Stimulated activated CD4-positive, alpha-beta T cell treated with anti-CD3 and anti-CD28 coated beads, Interleukin-4, amount 100 ng/mL, for 48 hours (primary cell): ENCODE results near the gene LRSAM1.

ENCODE experiments used
- DNase-seq, 2 donors: peaks; one replicate each; pipeline ENCODE4 v3.0.0-alpha.2; 2020; ENCODE audit warnings: low read depth in 2 of 2

Gene LRSAM1

GRCh38 chr9:127450830-127451607 is at the start of gene LRSAM1, which contains the start of gene RPL12:
Gene LRSAM1, plus strand, starts transcription at chr9:127451510. Its CDS starts 3,018 bp downstream, at chr9:127454528.
Gene RPL12, minus strand, starts transcription at chr9:127451406. Its CDS starts 89 bp downstream, at chr9:127451317.
- DNase-seq = peak; percentile 95 to 99

DNA sequence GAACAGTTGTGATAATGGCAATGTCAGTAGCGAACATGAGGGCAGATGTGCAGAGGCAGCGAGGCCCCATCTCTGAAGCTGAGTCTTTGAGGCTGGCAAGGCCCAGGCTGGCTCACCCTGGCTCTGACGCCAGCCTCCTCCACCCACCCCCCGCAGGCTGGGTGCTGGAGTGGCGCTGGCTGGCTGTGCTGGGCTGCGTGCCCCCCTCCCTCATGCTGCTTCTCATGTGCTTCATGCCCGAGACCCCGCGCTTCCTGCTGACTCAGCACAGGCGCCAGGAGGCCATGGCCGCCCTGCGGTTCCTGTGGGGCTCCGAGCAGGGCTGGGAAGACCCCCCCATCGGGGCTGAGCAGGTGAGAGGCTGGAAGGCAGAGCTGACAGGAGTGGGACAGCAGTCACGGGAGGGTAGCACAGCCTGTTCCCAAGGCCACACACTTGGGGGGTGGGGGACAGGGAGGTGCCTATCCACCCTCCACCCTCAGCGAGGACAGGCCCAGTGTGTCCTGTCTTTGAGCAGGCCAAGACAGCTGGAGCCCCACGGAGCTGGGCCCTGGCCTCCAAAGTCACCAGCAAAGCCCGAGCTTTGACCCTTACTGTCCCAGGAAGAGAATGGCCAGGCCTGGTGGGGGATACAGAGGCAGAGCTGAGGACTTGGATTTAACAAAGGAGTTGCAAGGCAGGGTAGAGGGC is 48.8 kb upstream of the LRSAM1 start:
- DNase-seq = no peak

DNA sequence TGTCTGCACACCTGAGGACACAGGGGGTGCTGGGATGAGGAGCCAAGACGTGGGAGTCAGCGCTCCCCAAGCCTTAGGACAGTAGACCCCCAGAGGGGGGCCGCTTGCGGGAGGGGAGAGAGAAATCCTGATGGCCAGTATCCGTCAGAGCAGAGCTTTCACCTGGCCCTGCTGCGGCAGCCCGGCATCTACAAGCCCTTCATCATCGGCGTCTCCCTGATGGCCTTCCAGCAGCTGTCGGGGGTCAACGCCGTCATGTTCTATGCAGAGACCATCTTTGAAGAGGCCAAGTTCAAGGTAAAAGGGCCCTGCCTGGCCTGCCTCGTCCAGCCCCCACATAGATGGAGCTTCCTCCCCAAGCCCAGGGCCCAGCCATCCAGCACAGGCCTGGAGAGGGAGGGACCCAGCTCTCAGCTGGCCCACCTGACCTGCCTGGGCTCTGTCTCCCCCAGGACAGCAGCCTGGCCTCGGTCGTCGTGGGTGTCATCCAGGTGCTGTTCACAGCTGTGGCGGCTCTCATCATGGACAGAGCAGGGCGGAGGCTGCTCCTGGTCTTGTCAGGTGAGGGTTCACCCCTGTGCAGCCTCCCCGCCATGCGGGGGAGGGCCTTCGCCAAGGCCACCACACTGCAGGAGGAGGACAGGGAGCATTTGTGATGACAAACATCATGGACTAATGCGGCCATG is 47.7 kb upstream of the LRSAM1 start:
- no peak for DNase-seq

DNA sequence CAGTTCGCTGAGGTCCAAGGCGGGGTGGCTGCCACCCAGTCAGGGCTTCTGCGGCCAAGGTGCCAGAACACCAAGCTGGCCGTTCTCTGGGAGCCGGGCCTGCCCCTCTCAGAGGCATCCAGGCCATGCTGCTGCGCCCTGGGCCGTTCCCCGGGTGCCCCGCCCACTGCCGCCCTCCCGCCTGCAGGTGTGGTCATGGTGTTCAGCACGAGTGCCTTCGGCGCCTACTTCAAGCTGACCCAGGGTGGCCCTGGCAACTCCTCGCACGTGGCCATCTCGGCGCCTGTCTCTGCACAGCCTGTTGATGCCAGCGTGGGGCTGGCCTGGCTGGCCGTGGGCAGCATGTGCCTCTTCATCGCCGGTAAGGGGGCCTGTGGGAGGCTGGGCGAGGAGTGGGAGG is 46.7 kb upstream of the LRSAM1 start:
- DNase-seq = no peak

GRCh38 chr9:127405344-127406125 is 45.8 kb upstream of the LRSAM1 start:
- DNase-seq = no peak

DNA sequence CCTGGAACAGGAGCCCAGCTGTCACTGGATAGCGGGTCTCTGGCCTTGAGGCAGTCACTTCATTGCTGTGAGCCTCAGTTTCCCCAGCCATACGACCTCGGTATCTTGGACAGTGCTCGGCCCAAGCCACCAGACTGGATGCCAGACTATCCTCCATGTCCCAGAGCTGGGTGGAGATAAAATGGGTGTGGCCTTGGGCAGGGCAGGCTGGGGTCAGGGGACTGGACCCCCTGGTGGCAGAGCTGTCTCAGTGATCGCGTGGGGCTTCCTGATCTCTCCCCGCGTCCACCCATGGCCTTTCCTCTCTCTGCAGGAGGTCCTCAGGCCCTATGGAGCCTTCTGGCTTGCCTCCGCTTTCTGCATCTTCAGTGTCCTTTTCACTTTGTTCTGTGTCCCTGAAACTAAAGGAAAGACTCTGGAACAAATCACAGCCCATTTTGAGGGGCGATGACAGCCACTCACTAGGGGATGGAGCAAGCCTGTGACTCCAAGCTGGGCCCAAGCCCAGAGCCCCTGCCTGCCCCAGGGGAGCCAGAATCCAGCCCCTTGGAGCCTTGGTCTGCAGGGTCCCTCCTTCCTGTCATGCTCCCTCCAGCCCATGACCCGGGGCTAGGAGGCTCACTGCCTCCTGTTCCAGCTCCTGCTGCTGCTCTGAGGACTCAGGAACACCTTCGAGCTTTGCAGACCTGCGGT is 44.4 kb upstream of the LRSAM1 start:
- DNase-seq = no peak

- DNase-seq = no peak
These were observed 43.8 kb upstream of the LRSAM1 start for GRCh38 chr9:127407492-127407843.

- DNase-seq = no peak
These were observed 40.2 kb upstream of the LRSAM1 start for GRCh38 chr9:127411122-127411521.

- DNase-seq = no peak
These were observed 36.2 kb upstream of the LRSAM1 start for GRCh38 chr9:127415141-127415540.

GRCh38 chr9:127415657-127416056 is 35.7 kb upstream of the LRSAM1 start:
- DNase-seq = no peak

GRCh38 chr9:127417131-127418036 is 33.9 kb upstream of the LRSAM1 start:
- DNase-seq = no peak

DNA sequence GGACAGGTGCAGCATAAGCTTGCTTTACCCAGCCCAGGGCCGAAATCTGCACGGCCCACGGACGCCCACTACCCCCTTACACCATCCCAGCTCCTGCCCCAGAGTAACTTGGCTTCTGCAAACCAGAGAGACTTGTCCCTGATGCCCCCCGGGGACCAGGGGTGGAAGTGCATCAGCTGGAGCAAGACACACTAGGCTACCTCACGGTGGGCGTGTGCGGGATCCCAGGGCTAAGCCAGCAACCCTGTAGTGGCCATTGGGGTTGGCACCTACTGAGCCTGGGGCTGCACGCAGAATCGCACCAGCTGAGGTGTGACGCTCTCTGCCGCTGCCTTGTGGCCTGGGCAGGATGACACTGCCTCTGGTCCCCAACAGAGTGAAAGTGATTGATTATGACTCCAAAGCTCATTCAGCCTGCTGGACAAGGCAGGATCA is 33.3 kb upstream of the LRSAM1 start:
- peak in 1 of 2 donors; percentile 33 for DNase-seq

GRCh38 chr9:127419348-127419747 is 32.0 kb upstream of the LRSAM1 start:
- DNase-seq = no peak

DNA sequence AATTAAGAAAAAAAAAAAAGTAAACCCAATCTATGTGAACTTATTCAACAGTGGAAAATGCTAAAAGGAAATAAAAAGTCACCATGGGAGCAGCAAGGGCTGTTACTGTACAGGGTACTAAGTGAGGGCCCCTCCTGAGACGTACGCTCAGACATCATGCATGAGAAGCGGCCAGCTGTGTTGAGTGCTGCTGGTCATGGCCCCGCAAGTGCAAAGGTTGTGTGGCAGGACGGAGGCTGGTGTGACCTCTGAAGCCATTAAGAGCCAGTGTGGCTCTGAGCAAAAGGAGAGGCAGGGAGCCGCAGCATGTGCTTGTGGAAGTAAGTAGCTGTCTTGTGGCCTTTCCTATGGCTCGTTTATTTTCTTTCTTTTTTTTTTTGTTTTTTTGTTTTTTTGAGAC is 30.3 kb upstream of the LRSAM1 start:
- DNase-seq = no peak

DNA sequence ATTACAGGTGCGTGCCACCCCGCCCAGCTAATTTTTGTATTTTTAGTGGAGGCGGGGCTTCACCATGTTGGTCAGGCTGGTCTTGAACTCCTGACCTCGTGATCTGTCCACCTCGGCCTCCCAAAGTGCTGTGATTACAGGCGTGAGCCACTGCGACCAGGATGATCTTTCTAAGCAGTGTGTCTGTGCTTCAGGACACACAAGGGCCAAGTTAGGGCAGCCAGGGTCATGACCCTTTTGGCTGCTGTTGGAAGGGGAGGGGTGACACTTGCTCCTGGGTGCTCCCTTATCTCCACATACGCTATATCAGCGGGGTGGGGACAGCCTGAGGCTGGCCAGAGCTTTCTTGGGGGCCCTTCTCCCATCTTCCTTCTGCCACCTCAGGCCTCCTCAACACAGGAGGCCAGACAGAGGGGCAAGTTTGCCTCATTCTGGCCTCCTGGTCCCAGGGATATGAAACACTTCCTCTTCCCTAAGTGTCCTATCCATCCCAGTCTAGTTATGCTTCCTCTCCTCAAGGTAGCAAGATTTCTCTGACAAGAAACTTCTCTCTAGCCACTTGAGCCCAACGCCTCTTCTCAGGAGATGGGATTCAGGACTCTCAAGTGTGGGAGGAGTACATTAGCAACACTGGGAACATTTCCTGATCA is 29.1 kb upstream of the LRSAM1 start:
- DNase-seq = no peak

GRCh38 chr9:127422787-127423186 is 28.5 kb upstream of the LRSAM1 start:
- no peak for DNase-seq

- no peak for DNase-seq
These were observed 27.8 kb upstream of the LRSAM1 start for GRCh38 chr9:127423476-127423933.

- peak; percentile 87 to 92 for DNase-seq
These were observed 27.2 kb upstream of the LRSAM1 start, which contains the start of gene ZNF79 for GRCh38 chr9:127423934-127424675. Gene ZNF79, plus strand, starts transcription at chr9:127424382. Its CDS starts 406 bp downstream, at chr9:127424788.

DNA sequence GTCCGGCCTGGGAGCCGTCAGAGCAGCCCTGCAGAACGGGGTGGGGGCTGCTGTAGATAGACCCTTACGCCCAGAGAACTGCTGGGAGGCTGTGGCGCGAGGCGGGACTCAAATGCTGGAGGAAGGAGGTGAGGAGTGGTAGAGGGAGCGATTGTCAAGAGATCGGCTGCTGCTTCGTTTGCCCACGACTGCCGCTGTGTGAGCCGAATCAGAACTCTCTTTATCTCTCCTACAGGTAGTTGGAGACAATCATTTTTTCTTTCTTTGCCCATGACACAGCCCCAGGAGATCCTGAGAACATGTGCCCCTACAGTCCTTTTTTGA is 26.7 kb upstream of the LRSAM1 start:
- DNase-seq = no peak
